ENCODE data around the gene CDC25A.
"Not testable (repeated sequence)": the region's sequence is repeated elsewhere in the genome, so short reads cannot be mapped to it uniquely, and the experiment has no call there.

CDC25A gene

GRCh38 chr3:48140936-48141603, 47.1 kb downstream of the CDC25A start:
- no peak for DNase-seq

GRCh38 chr3:48140336-48140757, 47.9 kb downstream of the CDC25A start:
- DNase-seq, result peak in 1 of 2 experiments; percentile 24

- no peak for DNase-seq
Measured at GRCh38 chr3:48137425-48137999, 50.7 kb downstream of the CDC25A start.

GRCh38 chr3:48135552-48136495, 52.4 kb downstream of the CDC25A start:
- no peak for DNase-seq

GRCh38 chr3:48130321-48130904, 57.8 kb downstream of the CDC25A start:
- DNase-seq, result no peak

- no peak for DNase-seq
Measured at GRCh38 chr3:48129921-48130320, 58.3 kb downstream of the CDC25A start.

- no peak for DNase-seq
Measured at GRCh38 chr3:48128774-48129173, 59.4 kb downstream of the CDC25A start.

- DNase-seq, result no peak
Measured at GRCh38 chr3:48125886-48126622, 62.2 kb downstream of the CDC25A start.

- DNase-seq, result no peak
Measured at GRCh38 chr3:48125013-48125705, 63.1 kb downstream of the CDC25A start.

GRCh38 chr3:48123346-48123745, 64.9 kb downstream of the CDC25A start:
- no peak for DNase-seq

GRCh38 chr3:48122504-48122903, 65.7 kb downstream of the CDC25A start:
- no peak for DNase-seq

GRCh38 chr3:48120223-48120622, 68.0 kb downstream of the CDC25A start:
- no peak for DNase-seq

- DNase-seq, result no peak
Measured at GRCh38 chr3:48119505-48120193, 68.6 kb downstream of the CDC25A start.

GRCh38 chr3:48118928-48119327, 69.3 kb downstream of the CDC25A start:
- no peak for DNase-seq

GRCh38 chr3:48118322-48118721, 69.9 kb downstream of the CDC25A start:
- no peak for DNase-seq

- DNase-seq, result peak; percentile 25 to 48
Measured at GRCh38 chr3:48112813-48113212, 75.4 kb downstream of the CDC25A start.

GRCh38 chr3:48112108-48112791, 76.0 kb downstream of the CDC25A start:
- not testable (repeated sequence) for DNase-seq

GRCh38 chr3:48110463-48110862, 77.8 kb downstream of the CDC25A start:
- DNase-seq, result no peak

- DNase-seq, result no peak
Measured at GRCh38 chr3:48107227-48107626, 81.0 kb downstream of the CDC25A start.
